ENCODE data around the gene ZNF827. TPM values are rescaled to one million over a fixed set of nuclear protein-coding genes. Genes with fewer than 3 reads are reported as not detected.

The ZNF827 gene
- total RNA-seq, 1 experiment from 2014 or later = 29.4 TPM

GRCh38 chr4:145736241-145736831 is 202.3 kb downstream of the ZNF827 start:
- Histone ChIP-seq H3K4me2 (ENCODE audit: insufficient read depth, insufficient read length, low read length) (no peak overlapping the region), H2AFZ (ENCODE audit: low read length) (no peak overlapping the region), H3K9ac (ENCODE audit: extremely low read depth, insufficient read length, low read length) (no peak overlapping the region), H3K79me2 (ENCODE audit: insufficient read depth, low read length) (no peaks in the 10 kb centered on the region), H3K14ac (ENCODE audit: insufficient read depth, low read length) (no peak overlapping the region), H3K27me3 (ENCODE audit: insufficient read depth, low read length) (no peaks in the 10 kb centered on the region; the same call in 1 of the 2 replicates), H4K8ac (replicated peaks; ENCODE audit: insufficient read length, low read depth, low read length) (no peak overlapping the region), H3K23me2 (ENCODE audit: insufficient read length, low read depth, low read length, poor library complexity, severe bottlenecking) (no peaks in the 10 kb centered on the region), H2BK5ac (ENCODE audit: insufficient read length, low read length) (no peak overlapping the region), H3T11ph (ENCODE audit: low read length) (no peak overlapping the region), H4K5ac (ENCODE audit: insufficient read length, low read depth, low read length) (no peak overlapping the region), H2BK12ac (ENCODE audit: insufficient read length, low read depth, low read length) (no peak overlapping the region), H3K27ac (ENCODE audit: insufficient read length, low read depth, low read length) (no peak overlapping the region), H3K56ac (ENCODE audit: insufficient read length, low read depth, low read length) (no peak overlapping the region), H2BK120ac (ENCODE audit: low read depth, low read length, poor library complexity, severe bottlenecking) (no peak overlapping the region), H3K4me1 (ENCODE audit: insufficient read depth, low read length) (peaks cover 13% of the 10 kb centered on the region), H3K18ac (ENCODE audit: insufficient read length, low read depth, low read length) (no peak overlapping the region), H2BK15ac (ENCODE audit: low read depth, low read length) (no peak overlapping the region), H3K4ac (ENCODE audit: low read depth, low read length) (no peak overlapping the region), H4K20me1 (ENCODE audit: control insufficient read depth, insufficient read depth, insufficient read length) (no peaks in the 10 kb centered on the region), H2BK20ac (ENCODE audit: low read depth, low read length, poor library complexity, severe bottlenecking) (no peak overlapping the region), H4K91ac (ENCODE audit: insufficient read length, low read depth, low read length) (no peak overlapping the region), H3K79me1 (ENCODE audit: insufficient read depth, low read depth, low read length, poor library complexity, severe bottlenecking) (no peaks in the 10 kb centered on the region), H3K23ac (ENCODE audit: insufficient read length, low read depth, low read length) (no peak overlapping the region), H3K9me3 (ENCODE audit: control insufficient read depth, low read depth, low read length) (no peaks in the 10 kb centered on the region), H2AK5ac (ENCODE audit: insufficient read length, low read length) (no peak overlapping the region)
- no peaks in the 10 kb centered on the region; a peak in 1 of 5 replicates for H3K9me3 Mint-ChIP-seq
- DNase-seq = no peak
- no peaks in the 10 kb centered on the region; the same call in 1 of the 2 replicates for H3K27me3 Mint-ChIP-seq (ENCODE audit: low read depth)
- no peak for TF ChIP-seq CTCF (conservative IDR thresholded peaks at IDR 0.05)
- H3K4me1 Mint-ChIP-seq = peaks cover 32% of the 10 kb centered on the region in 2 experiments
- H3K27ac Mint-ChIP-seq = no peak overlapping the region
- WGBS (ENCODE audit: extremely low coverage, insufficient read length, low lambda C conversion rate) = no CpG with 5 or more reads among the region's 9 CpGs
- H3K36me3 Mint-ChIP-seq (ENCODE audit: insufficient read depth in 1 of 3, low read depth in 3 of 3) = peaks cover 0 to 4% (median 3%) of the 10 kb centered on the region in 3 experiments; a peak in 3 of 7 replicates
- no peak overlapping the region for H3K4me3 Mint-ChIP-seq

All from H9 (cell line).